Jurkat, Clone E6-1 (cell line): Measurements from ENCODE around the gene ARL15.

Experiments used
- DNase-seq: peaks from one replicate; pipeline ENCODE4 v3.0.0-alpha.2; 2011; ENCODE audit warnings: low read depth, low spot score
- H3K4me3 ChIP-seq: 2 replicates; pipeline ENCODE4 v1.5.1; 2011; ENCODE audit warnings: mild to moderate bottlenecking, low read length, control low read depth, moderate library complexity

Gene ARL15

DNA sequence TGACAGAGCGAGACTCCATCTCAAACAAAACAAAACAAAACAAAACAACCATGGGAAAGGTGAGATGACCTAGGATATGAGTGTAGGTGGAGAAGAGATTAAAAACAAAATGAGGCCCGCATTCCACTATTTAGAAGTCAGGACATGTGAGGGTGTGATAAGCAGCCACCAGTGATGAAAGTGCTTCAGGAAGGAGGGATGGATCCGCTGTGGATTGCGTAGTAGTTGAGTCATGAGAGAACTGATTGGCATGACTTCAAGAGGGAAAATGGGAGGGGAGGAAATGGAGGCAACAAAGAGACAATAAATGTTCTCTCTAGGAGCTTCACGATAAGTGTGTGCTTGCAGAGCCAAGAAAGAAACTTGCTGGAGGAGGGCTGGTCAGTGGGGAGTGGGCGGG, 367.6 kb downstream of the ARL15 start:
- no peak overlapping the region for H3K4me3 ChIP-seq
- no peak for DNase-seq

DNA sequence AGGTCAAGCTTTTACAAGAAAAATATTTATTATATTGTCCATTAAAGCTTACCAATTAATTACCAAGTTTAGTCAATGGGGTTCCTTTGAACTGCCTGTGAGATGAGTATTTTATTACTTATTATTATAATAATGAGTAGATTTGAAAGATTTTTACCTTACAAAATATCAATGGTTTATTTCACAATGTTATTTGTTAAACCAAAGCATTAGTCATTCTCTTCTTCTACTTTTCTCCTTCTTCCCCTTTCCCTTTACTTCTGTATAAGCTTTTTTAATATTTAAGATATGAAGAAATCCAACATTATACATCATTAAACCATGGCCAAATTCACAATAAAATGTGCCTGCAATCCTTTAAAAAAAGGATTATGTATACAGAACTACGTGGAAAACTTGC, 369.5 kb downstream of the ARL15 start:
- DNase-seq = no peak
- H3K4me3 ChIP-seq = no peak overlapping the region

DNA sequence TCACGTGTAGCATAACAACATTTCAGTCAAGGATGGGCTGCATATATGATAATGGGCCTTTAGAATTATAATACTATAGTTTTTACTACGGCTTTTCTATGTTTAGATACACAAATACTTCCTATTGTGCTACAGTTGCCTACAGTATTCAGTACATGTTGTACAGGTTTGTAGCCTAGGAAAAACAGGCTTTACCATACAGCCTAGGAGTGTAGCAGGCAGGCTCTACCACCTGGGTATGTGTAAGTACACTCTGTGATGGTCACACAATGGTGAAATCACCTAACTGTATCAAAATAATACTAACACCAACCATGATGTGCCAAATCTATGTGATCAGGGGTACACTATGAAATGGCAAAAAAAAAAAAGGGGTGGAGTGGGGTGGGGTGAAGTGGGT, 372.9 kb downstream of the ARL15 start:
- no peak for DNase-seq
- no peak overlapping the region for H3K4me3 ChIP-seq

DNA sequence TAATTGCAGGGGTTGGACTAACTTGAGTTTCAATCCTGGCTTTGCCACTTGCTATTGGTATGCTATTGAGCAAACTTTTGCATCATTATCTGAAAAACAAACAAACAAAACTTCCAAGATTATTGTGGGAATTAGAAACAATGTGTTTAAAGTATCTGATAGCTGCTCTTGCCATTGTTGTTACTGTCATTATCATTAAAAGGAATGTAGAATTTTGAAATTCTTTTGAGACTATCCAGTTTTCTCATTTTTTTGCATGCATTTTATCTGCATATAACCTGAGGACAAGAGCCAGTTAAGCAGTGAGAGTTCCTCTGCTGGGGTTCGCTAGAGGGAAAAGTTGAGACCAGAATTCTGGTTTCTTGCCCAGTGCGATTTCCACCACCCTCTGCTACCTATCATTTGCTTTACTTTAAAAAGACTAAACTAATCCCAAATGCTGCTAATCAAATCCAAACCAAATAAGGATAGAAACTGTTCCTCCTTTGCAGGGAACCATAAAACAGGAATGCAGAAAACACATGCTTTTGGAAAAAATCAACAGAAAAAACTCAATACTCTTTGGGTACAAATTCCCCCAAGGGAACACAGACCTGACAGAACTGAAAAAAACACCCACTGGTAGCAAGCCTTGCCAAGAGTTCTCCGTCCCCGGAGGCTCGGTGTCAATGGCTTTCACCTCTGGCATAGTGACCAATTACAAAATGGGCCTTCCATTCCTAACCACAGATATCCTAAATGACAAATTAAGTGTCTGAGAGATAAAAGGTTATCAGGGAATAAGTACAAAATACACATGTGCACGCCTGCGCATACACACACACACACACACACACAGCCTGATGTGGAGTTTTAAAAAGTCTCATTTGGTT, 373.7 kb downstream of the ARL15 start:
- no peak for DNase-seq
- H3K4me3 ChIP-seq = no peak overlapping the region

DNA sequence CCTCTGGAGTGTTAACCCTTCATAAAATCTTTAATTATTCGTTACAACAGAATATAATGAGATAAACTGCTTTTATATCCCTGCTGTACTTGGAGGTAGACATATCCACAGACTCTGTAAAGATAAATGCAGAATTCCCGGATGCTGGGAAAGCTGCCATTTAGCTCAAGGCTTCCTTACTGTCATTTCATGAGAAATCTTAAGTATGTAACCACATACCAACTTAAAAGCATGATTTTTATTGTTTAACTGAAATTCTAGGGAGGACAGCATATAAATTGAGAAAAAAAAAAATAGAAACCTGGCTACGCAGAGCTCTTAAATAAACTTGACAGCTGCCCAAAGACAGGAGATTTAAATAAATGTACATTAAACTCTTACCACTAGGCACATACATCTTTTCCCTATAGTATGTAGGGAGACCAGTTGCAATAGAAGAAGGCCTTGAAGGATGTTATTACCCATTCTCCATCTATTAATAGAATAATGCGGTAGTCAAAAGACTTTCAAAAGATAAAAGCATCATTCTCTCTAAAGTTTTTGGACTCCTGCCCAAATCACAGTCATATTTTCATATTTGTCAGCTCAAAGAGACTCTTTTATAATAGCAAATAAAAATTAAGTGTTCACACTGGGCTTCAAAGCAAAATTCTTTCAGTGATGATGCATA, 376.1 kb downstream of the ARL15 start:
- DNase-seq = no peak
- no peak overlapping the region for H3K4me3 ChIP-seq

DNA sequence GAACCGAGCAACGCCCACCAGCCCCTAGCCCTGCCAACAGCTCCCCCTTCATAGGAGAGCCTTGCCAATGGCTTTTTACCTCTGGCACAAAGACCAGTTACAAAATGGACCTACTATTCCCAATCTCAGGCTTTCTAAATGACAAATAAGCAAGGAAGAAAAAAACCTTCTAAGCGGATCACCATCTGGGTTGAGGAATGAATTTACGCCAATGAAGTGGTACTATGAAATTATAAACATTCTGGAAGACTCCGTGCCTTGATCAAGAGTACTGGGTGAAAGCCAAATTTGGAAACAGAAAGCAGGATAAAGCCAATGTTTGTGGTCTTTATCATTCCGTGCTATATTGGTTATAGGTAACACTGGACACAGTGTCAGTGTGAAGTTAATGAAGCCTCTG, 378.0 kb downstream of the ARL15 start:
- no peak for DNase-seq
- H3K4me3 ChIP-seq = no peak overlapping the region

DNA sequence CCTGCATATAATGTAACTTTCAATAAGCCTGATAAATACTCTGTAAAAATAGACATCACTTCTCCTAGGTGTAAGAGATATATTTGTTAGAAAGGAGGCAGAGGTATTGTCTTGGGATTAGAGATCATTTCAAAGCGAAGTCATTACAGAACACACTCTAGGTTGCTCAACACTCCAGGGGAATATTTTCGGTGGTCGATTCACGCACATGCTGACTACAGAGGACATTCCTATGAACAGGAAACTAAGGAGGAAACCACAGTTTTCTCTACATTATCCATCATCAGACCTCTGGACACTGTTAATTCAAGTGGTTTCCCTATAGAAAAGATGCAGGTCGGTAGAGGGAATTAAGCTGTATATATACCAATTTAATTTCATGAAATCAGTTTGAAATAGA, 379.9 kb downstream of the ARL15 start:
- no peak for DNase-seq
- H3K4me3 ChIP-seq = no peak overlapping the region

DNA sequence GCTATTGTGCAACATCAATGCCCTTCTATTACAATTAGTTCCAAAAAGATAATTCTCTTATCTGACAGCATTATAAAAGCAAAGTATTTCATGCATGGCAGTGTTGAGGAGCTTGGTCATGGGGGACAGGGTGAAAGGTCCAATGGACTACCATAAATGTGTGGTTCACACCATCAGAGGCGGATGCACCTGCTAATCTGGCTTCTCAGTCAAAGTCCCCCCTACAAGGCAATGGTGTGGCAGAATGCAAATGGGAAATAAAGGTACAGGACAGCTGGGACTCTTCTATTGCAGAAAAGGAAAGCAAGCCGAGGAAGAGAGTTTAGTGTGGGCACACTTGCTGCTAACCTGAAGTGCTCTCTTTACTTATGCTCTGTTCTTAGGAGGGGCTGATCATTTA, 380.8 kb downstream of the ARL15 start:
- no peak for DNase-seq

DNA sequence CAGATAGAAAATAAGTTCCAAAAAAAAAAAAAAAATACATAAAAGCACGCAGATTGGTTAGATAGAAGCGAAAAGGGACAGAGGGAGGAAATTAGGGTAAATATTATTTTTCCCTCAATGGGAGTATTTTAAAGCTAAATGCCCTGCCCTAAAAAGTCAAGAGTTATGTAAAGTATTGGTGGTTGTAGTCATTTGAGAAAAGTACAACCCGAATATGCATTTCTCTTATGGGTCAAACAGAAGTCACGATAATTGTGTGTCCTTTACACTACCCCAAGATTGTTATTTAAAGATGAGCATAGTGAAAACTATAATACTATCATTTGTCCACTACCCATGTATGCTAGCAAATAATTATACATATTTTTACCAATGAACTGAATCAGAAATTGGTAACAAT, 381.2 kb downstream of the ARL15 start:
- no peak overlapping the region for H3K4me3 ChIP-seq
- no peak for DNase-seq

More for the DNA sequence above, 380.8 kb downstream of the ARL15 start:
- H3K4me3 ChIP-seq = no peak overlapping the region

DNA sequence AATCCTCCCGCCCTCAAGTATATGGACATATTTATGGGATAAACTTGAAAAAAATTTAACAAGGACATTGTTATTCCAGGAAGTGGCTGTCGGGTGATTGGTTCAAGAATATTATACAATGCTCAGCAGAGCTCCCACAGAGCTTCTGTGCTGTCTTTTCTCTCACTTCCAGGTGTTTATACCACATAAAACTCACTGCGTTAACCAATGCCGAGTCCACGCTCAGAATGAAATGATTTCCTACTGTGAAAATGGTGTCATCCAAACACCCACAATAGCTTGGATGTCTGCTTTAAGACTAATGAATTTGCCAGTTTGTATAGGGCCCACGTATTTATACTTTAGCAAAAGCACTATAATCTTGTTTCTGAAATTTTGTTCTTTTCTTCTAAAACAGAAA, 381.7 kb downstream of the ARL15 start:
- DNase-seq = no peak
- H3K4me3 ChIP-seq = no peak overlapping the region

DNA sequence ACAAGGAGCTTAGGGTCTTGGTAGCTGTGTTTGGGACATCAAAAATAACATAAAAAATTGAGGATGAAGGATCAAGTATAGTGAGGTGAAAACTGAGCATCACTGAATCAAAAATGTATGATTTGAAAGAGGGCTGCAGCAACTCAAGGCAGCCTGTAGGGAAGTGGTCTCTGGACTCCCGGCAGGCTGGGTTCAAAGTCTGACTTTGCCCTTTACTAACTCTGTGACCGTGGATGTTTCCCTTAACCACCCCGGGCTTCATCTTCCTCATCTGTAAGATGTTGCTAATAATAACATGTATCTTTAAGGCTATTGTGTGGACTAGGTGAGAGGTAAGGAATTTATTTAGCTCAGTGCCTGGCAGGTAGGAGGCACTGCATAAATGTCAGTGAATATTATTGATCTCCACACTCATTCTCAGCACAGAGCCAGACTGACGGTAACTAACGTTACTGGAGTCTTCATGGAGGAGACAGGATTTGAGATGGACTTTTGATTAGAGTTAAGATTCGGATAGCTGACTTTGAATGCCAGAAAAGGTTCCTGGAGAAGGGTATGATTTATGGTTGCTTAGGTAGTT, 382.6 kb downstream of the ARL15 start:
- no peak for DNase-seq
- no peak overlapping the region for H3K4me3 ChIP-seq

DNA sequence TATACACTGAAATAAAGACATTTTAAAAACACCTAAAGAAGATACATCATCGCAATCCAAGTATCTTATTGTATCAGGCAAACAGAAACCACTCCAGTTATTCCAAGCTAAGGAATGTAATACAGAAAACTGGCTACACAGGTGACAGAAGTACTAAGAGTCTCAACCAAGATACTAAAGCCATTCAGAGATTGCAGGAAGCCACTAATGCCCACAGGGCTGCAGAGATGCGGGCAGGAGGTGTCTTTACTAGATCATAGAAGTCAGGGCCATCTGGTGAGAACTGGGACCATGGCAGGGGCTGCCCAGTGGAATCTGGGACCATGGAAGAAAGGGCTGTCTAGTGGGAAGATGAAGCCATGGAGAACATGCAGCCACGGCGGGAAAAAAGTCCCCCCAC, 384.3 kb downstream of the ARL15 start:
- no peak overlapping the region for H3K4me3 ChIP-seq
- no peak for DNase-seq

DNA sequence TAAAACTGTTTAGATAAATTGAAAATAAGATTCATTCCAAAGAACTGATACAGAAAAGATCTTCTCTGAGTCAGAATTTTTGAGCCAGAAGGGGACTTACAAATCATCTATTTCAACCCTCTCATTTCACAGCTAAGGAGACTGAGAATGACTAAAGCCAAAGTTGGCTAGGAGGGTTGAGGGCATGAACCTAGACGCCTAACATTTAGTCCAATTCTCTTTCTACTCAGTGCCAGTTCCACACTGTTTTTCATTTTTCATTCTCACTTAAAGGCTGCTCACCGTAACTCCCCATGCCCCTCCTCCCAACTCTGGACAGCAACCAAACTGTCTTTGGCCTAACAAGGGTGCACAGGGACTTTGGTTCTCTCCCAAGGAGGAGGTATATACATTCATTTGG, 386.0 kb downstream of the ARL15 start:
- H3K4me3 ChIP-seq = no peak overlapping the region
- no peak for DNase-seq

DNA sequence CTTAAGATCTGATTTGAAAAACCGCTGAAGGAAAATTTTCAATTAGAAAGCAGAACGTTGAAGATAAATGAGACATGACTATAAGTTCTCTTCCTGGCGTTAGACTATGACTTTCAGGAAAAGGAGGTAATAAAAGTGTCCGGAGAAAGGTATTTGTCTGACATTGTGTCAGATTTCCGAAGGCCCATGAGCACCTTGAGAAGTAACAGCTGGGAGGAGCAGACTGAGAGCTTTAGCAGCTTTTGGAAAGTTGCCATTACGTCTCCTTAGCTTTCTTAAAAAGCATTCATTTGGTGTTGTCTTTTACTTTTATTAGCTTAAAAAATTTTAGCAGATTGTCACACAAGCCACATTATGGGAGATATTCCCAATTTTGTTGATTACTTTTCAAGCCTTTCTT, 386.4 kb downstream of the ARL15 start:
- no peak for DNase-seq
- no peak overlapping the region for H3K4me3 ChIP-seq

DNA sequence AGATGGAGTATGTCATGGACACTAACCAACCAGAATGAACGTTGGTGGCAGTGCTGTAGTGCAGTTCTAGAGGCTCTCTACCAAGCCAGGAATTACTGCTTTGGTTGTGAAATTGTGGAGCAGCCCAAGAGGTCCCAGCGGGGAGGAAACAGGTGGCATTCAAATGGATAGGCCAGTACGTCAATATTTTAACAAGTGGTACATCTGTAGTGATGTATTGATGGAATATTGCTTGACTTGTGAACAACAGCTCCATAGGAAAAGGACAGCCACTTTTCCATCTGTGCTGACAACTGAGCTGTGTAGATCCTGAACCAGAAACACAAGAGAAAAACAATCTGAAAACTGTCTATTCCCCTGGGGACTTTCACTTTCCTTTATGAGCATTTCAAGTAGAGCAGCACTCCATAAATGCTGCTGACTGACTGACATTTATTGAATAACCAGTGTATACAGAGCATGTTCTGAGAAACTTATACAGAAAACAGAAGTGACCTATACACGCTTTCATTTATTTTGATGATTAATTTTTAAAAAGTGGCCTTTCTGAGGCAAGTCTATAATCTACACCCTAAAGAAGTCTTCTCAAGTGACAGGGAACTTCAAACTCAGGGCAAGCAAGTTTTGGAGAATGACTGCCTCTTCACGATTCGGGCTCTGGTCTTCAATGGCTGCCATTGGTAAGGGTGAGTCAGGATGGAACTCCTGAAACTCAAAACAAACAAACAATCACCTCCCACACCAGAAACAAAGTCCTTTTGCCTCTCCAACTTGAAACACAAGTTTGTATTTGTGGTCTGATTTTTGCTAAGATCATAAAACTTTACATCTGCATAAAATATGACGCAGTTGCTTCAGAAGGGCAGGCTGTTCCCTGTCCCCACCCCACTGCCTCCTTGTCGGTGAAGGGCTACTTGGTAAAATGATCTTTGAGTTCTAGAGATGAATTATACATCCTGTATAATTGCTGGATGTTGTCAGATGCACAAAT, 387.6 kb downstream of the ARL15 start:
- no peak for DNase-seq
- H3K4me3 ChIP-seq = no peak overlapping the region

DNA sequence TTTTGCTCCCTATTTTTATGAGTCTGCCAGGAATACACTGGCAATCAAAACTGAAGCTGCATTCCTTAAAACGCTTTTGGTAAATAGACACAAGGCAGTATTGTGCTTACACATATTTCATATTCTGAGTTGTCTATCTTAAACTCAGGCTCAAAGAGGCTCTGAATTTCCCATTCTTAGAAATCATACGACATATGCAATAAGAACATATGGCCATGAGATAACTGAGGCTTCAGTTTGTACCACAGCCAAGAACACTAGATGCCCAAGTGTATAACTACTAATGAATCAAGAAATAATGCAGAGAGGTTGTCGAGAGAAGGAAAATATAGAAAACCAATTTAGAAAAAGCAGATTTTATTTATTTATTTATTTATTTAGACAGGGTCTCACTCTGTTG, 392.5 kb downstream of the ARL15 start:
- no peak for DNase-seq
- no peak overlapping the region for H3K4me3 ChIP-seq

DNA sequence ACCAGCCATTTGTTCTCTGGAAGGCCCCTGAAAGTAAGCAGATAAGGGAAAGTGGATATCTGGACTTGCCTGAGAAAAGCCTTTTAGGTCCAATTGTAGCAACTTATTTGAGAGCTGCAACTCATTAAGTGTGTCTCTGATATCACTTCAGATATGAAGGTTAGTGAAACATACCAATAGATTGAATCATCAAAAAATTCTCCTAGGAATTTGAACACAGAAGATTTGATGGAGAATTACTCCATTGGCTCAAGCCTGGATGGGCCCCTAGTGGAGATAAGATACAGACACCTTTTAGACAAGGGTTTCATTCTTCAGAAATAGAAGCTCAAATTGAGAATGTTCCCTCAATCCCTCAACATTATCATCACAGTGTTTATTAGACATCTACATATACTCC, 393.3 kb downstream of the ARL15 start:
- H3K4me3 ChIP-seq = no peak overlapping the region
- DNase-seq = no peak

DNA sequence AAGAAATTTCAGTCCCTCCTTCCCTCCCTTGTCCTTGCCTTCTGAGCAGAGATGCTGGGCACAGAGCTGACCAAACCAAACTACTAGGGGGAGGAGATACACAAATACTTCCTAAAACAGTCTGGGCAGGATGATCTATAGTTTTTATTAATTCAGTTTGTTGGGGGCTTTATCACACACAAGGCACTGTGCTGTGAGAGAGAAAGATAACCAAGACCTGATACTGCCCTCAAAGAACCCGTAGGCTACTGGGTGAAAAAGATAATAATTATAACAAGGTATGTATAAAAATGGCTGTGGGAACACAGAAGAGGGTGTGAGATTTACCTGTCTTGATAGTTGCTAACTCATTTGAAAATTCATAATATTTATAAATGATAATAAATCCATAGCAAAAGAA, 395.3 kb downstream of the ARL15 start:
- no peak for DNase-seq
- H3K4me3 ChIP-seq = no peak overlapping the region

DNA sequence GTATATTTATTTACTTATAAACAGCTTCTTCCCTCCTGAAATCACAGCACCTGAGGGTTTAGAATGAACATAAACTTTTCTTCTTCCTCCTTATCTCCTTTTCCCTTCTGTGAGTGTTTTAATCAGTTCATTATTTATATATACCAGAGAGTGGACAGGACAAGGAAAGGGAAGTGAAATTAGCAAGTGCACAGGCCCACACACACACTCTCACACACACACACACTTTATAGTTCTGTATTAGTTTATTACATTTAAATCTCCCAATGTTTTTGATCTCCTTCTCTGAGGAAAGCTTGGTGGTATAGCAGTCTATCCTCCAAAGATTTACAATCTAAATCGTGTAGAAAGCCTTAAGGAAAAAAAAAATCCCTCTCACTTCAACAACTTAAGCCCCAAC, 396.4 kb downstream of the ARL15 start:
- no peak overlapping the region for H3K4me3 ChIP-seq
- DNase-seq = no peak
